ENCODE measurements around the gene TRAF2. TPM values are rescaled to one million over a fixed set of nuclear protein-coding genes. Genes with fewer than 3 reads are reported as not detected.

Gene TRAF2
- total and polyA plus RNA-seq, 9 of the 15 experiments (the other 6 are each of a cell fraction or from before 2014, with no cell fraction given) = 0.24 to 45.2 (median 18.0) TPM

- TF ChIP-seq ARID4B (CRISPR knock-in tag; IDR thresholded peaks at IDR 0.05) (peak; percentile 84), U2AF1 (optimal IDR thresholded peaks at IDR 0.05; ENCODE audit: low read depth, low read length) (no peak), NRF1 (conservative IDR thresholded peaks at IDR 0.05 in 1 of 2, IDR thresholded peaks at IDR 0.05 in 1 of 2) (peak; percentile 73 to 77), HOMEZ (CRISPR knock-in tag; IDR thresholded peaks at IDR 0.05) (no peak), PTBP1 (IDR thresholded peaks at IDR 0.05; ENCODE audit: low read depth, low read length) (no peak), KDM5B (IDR thresholded peaks at IDR 0.05; ENCODE audit: insufficient replicate concordance, low read depth, low read length) (peak; percentile 8), PBX2 (CRISPR knock-in tag; IDR thresholded peaks at IDR 0.05; ENCODE audit: low read depth) (no peak), PBX2 (tag; conservative IDR thresholded peaks at IDR 0.05; ENCODE audit: low read depth) (0 out of 2 replicates have a peak, but pooled peaks have one; percentile 47), GABPB1 (CRISPR knock-in tag; IDR thresholded peaks at IDR 0.05) (peak; percentile 64; the same call in 1 of the 2 replicates), CXXC5 (CRISPR knock-in tag; IDR thresholded peaks at IDR 0.05) (no peak), PML (IDR thresholded peaks at IDR 0.05; ENCODE audit: low read length) (no peak), CBX8 (IDR thresholded peaks at IDR 0.05; ENCODE audit: borderline replicate concordance, extremely low read depth, low read depth, low read length, poor library complexity, severe bottlenecking) (no peak), ZNF79 (CRISPR knock-in tag; IDR thresholded peaks at IDR 0.05; ENCODE audit: low read depth) (no peak), RBM22 (IDR thresholded peaks at IDR 0.05; ENCODE audit: low read depth, low read length, poor library complexity, severe bottlenecking) (no peak)
- TF ChIP-seq, protein P1, sequence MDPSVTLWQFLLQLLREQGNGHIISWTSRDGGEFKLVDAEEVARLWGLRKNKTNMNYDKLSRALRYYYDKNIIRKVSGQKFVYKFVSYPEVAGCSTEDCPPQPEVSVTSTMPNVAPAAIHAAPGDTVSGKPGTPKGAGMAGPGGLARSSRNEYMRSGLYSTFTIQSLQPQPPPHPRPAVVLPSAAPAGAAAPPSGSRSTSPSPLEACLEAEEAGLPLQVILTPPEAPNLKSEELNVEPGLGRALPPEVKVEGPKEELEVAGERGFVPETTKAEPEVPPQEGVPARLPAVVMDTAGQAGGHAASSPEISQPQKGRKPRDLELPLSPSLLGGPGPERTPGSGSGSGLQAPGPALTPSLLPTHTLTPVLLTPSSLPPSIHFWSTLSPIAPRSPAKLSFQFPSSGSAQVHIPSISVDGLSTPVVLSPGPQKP (CRISPR knock-in tag; IDR thresholded peaks at IDR 0.05) = no peak
Observed at GRCh38 chr9:136882109-136882946, 4.0 kb upstream of the TRAF2 start (continued).
